Measurements from ENCODE around the gene KLHL36. TPM values are rescaled to one million over a fixed set of nuclear protein-coding genes. Genes with fewer than 3 reads are reported as not detected.

The KLHL36 gene
- total RNA-seq, 1 experiment from 2014 or later: 79.0 TPM

DNA sequence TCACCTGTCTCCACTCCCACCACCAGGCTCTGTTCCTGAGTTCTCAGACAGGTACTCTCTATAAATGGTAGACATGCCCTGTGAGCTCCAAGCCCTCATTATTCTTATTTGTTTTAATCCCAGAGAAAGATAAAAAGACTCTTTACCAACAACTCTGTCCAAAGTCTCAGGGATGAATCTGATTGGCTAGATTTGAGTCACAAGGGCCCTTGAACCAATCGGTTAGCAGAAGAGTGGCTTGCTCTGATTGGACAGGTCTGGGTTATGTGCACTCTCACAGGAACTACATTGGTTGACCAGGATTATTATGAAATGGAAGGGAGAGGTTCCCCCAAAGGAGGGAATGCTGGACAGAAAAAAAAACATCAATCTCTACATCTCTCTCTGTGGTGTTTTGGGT lies 37.9 kb upstream of the KLHL36 start:
- no peak for TF ChIP-seq TCF7L2 (IDR thresholded peaks at IDR 0.05; ENCODE audit: borderline replicate concordance, extremely low read depth, insufficient read depth, insufficient read length)
- DNase-seq (ENCODE audit: low read depth, low spot score) (no peak), ATAC-seq (peak; percentile 36; the same call in 1 of the 2 replicates)
- H3K27me3 ChIP-seq (ENCODE audit: insufficient read depth, low read length): no peaks in the 10 kb centered on the region
- H3K4me3 ChIP-seq (replicated peaks in 1 of 2; ENCODE audit: low read depth in 1 of 2, low read length in 2 of 2): no peak overlapping the region
- peaks cover 4 to 19% of the 10 kb centered on the region in 2 experiments; a peak in 3 of 4 replicates for H3K4me1 ChIP-seq (ENCODE audit: control insufficient read depth in 1 of 2, insufficient read depth in 2 of 2, low read length in 2 of 2)
- no peaks in the 10 kb centered on the region for H3K9me3 ChIP-seq (ENCODE audit: control insufficient read depth in 1 of 2, insufficient read depth in 1 of 2, low read depth in 1 of 2, low read length in 2 of 2)
- H3K27ac ChIP-seq (ENCODE audit: low read depth, low read length): no peak overlapping the region
- BruUV-seq (replicated peaks): no TSS peak
- no peak overlapping the region for H2AFZ ChIP-seq (ENCODE audit: low read depth, low read length, poor library complexity, severe bottlenecking)
- RAD21 ChIA-PET (ENCODE audit: low non-redundant PET in 1 of 2, low total read pairs in 2 of 2, uncharacterized antibody in 2 of 2, unreplicated experiment in 2 of 2): no interaction called here
- H3K9me2 ChIP-seq (ENCODE audit: insufficient read depth): no peaks in the 10 kb centered on the region
- intact Hi-C loops (cut with micrococcal nuclease): no loop called here
- POLR2A ChIA-PET: no interaction called here
- H4K20me1 ChIP-seq (ENCODE audit: insufficient read depth): no peaks in the 10 kb centered on the region; the same call in 1 of the 2 replicates
- CTCF ChIA-PET: no interaction called here
- no peak overlapping the region for H3K4me2 ChIP-seq (ENCODE audit: low read length)
- H3K79me2 ChIP-seq (ENCODE audit: insufficient read depth, low read length): peaks cover 98% of the 10 kb centered on the region
- H3K36me3 ChIP-seq (ENCODE audit: control insufficient read depth in 1 of 2, insufficient read depth in 2 of 2, low read length in 2 of 2): peaks cover 0 to 30% of the 10 kb centered on the region in 2 experiments; a peak in 1 of 4 replicates
- H3K9ac ChIP-seq (ENCODE audit: low read length): no peak overlapping the region

DNA sequence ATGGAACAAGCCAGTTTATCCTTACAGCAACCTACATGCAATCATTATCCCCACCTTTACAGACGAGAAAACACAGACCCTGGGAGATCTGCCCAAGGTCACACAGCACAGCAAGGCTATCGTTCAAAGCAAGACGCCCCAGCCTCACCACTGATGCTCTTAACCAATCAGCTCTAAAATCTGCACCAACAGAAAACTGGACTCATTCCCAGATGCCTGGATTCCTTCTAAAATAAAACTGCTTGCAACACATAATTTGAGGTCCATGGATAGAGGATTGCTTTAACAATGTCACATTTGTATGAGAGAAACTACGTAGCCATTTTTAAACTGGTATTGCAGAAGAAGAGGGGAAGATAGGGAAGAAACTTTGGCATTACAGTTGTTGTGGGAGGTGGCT lies 37.3 kb upstream of the KLHL36 start:
- Histone ChIP-seq H3K36me3 (ENCODE audit: control insufficient read depth in 1 of 2, insufficient read depth in 2 of 2, low read length in 2 of 2) (peaks cover 0 to 36% of the 10 kb centered on the region in 2 experiments; a peak in 1 of 4 replicates), H3K27me3 (ENCODE audit: insufficient read depth, low read length) (no peaks in the 10 kb centered on the region), H3K27ac (ENCODE audit: low read depth, low read length) (no peak overlapping the region), H3K4me1 (ENCODE audit: control insufficient read depth in 1 of 2, insufficient read depth in 2 of 2, low read length in 2 of 2) (peaks cover 0 to 19% of the 10 kb centered on the region in 2 experiments; a peak in 3 of 4 replicates), H2AFZ (ENCODE audit: low read depth, low read length, poor library complexity, severe bottlenecking) (no peak overlapping the region), H4K20me1 (ENCODE audit: insufficient read depth) (no peaks in the 10 kb centered on the region; the same call in 1 of the 2 replicates), H3K9ac (ENCODE audit: low read length) (no peak overlapping the region), H3K9me2 (ENCODE audit: insufficient read depth) (no peaks in the 10 kb centered on the region), H3K4me2 (ENCODE audit: low read length) (no peak overlapping the region), H3K79me2 (ENCODE audit: insufficient read depth, low read length) (peaks cover 98% of the 10 kb centered on the region), H3K4me3 (replicated peaks in 1 of 2; ENCODE audit: low read depth in 1 of 2, low read length in 2 of 2) (no peak overlapping the region), H3K9me3 (ENCODE audit: control insufficient read depth in 1 of 2, insufficient read depth in 1 of 2, low read depth in 1 of 2, low read length in 2 of 2) (no peaks in the 10 kb centered on the region)
- RAD21 ChIA-PET (ENCODE audit: low non-redundant PET in 1 of 2, low total read pairs in 2 of 2, uncharacterized antibody in 2 of 2, unreplicated experiment in 2 of 2): no interaction called here
- TF ChIP-seq RAD21 (IDR thresholded peaks at IDR 0.05; ENCODE audit: low read depth) (no peak), POLR2A (IDR thresholded peaks at IDR 0.05; ENCODE audit: borderline replicate concordance, extremely low read depth, insufficient read depth, insufficient read length) (no peak), ZFX (IDR thresholded peaks at IDR 0.05) (no peak), CBX3 (IDR thresholded peaks at IDR 0.05; ENCODE audit: low read depth) (no peak), ZNF274 (IDR thresholded peaks at IDR 0.05; ENCODE audit: low read depth, low read length) (no peak)
- DNase-seq (ENCODE audit: low read depth, low spot score): no peak
- no peak for ATAC-seq
- POLR2A ChIA-PET: no interaction called here
- no TSS peak for BruUV-seq (replicated peaks)
- intact Hi-C loops (cut with micrococcal nuclease): no loop called here
- CTCF ChIA-PET: no interaction called here
